IPS-20b (cell line): ENCODE data around the gene FBN1.

ENCODE experiments used
- H3K27ac ChIP-seq: one replicate; pipeline ENCODE4 v1.5.1; 2013; ENCODE audit warnings: low read length
- H3K27me3 ChIP-seq: 2 replicates; pipeline ENCODE4 v1.6.1; 2013; ENCODE audit warnings: mild to moderate bottlenecking, low read length, inconsistent platforms; ENCODE audit not compliant: insufficient read depth
- H3K36me3 ChIP-seq: 2 replicates; pipeline ENCODE4 v1.6.1; 2013; ENCODE audit warnings: low read depth, mild to moderate bottlenecking, inconsistent platforms, low read length, moderate library complexity; ENCODE audit not compliant: insufficient read depth
- H3K4me1 ChIP-seq: 2 replicates; pipeline ENCODE4 v1.6.1; 2013; ENCODE audit warnings: mild to moderate bottlenecking, control low read depth, inconsistent platforms, low read length, moderate library complexity; ENCODE audit not compliant: insufficient read depth
- H3K4me3 ChIP-seq: 2 replicates; pipeline ENCODE4 v1.5.1; 2013; ENCODE audit warnings: mild to moderate bottlenecking, low read length, inconsistent platforms
- H3K9ac ChIP-seq: 2 replicates; pipeline ENCODE4 v1.6.1; 2013; ENCODE audit warnings: low read depth, mild to moderate bottlenecking, inconsistent platforms, low read length, moderate library complexity
- H3K9me3 ChIP-seq: 2 replicates; pipeline ENCODE4 v1.6.1; 2013; ENCODE audit warnings: mild to moderate bottlenecking, low read depth, low read length, inconsistent platforms; ENCODE audit not compliant: insufficient read depth

Gene FBN1

DNA sequence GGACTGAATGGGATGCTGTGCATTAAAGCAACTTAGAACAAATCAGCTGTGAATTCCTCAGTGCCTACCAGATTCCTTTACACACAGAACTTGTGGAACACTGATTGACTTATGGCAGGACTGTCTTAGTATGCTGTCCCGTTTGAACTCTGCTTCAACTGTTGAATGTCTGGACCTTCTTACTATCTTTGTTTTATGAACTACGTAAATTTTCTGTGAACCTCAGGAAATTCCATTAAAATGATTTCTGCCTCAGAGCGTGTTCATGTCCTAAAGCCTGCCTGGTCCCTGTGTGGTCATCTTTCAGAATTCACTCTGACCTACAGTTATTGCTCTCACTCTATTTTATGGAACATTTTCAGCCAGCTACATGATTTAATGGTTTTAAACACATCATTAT is 29.4 kb upstream of the FBN1 start:
- Histone ChIP-seq H3K9me3 (no peaks in the 10 kb centered on the region), H3K9ac (no peak overlapping the region), H3K27me3 (no peaks in the 10 kb centered on the region), H3K36me3 (no peaks in the 10 kb centered on the region), H3K27ac (no peak overlapping the region), H3K4me3 (no peak overlapping the region), H3K4me1 (no peaks in the 10 kb centered on the region)

GRCh38 chr15:48672206-48672605 is 26.7 kb upstream of the FBN1 start:
- Histone ChIP-seq H3K36me3 (no peaks in the 10 kb centered on the region), H3K9me3 (no peaks in the 10 kb centered on the region), H3K27me3 (no peaks in the 10 kb centered on the region), H3K4me1 (no peaks in the 10 kb centered on the region), H3K9ac (no peak overlapping the region), H3K27ac (no peak overlapping the region), H3K4me3 (no peak overlapping the region)

DNA sequence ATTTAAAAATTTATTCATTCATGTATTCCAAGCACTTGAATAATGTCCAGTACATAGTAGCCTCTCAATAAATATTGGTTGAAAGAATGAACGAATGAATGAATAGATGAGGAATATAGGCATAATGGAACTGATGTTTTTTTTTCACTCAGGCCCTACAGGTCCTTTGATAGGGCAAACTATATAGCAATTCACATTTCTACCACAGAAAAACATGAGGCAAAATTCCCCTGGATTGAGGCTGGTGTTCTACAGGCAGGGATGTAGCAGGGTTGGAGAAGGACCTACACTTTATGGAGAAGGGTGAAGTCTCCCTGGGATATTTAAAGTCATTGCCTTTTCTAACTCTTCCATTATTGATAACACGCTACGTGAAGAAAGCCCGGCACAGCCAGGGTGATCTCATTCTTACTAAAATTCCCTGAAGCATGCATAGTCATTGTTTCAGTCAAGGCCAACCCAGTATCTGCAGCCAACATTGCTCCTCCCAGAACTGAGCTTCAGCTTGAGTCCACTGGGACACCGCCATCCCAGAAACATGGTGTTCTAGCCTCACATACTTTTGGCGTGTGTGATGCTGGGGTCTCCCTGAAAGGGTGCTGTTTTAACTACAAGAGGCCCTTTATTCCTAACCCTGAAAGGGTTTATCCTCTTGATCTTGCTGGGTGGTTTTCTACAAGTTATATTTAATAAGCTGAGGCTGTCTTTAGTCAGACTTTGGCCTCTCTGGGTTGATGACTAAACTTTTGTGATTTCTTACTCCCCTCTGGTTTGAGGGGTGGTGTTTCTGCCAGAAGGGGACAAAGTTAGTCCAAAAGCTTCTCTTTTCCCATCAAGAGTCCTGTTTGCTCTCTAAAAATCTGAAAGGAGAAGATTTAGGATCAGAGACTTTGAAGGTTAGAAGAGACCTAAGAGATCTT is 25.9 kb upstream of the FBN1 start:
- Histone ChIP-seq H3K9me3 (no peaks in the 10 kb centered on the region), H3K27ac (no peak overlapping the region), H3K27me3 (no peaks in the 10 kb centered on the region), H3K9ac (no peak overlapping the region), H3K4me3 (no peak overlapping the region), H3K4me1 (no peaks in the 10 kb centered on the region), H3K36me3 (no peaks in the 10 kb centered on the region)

GRCh38 chr15:48667701-48668100 is 22.2 kb upstream of the FBN1 start:
- Histone ChIP-seq H3K9ac (no peak overlapping the region), H3K4me3 (no peak overlapping the region), H3K9me3 (no peaks in the 10 kb centered on the region), H3K27ac (no peak overlapping the region), H3K4me1 (no peaks in the 10 kb centered on the region), H3K36me3 (no peaks in the 10 kb centered on the region), H3K27me3 (no peaks in the 10 kb centered on the region)

- Histone ChIP-seq H3K4me3 (no peak overlapping the region), H3K36me3 (no peaks in the 10 kb centered on the region), H3K4me1 (no peaks in the 10 kb centered on the region), H3K9me3 (no peaks in the 10 kb centered on the region), H3K9ac (no peak overlapping the region), H3K27ac (no peak overlapping the region), H3K27me3 (no peaks in the 10 kb centered on the region)
Measured at GRCh38 chr15:48664436-48664835, 18.9 kb upstream of the FBN1 start.

- no peaks in the 10 kb centered on the region for H3K36me3 ChIP-seq
- H3K4me1 ChIP-seq: no peaks in the 10 kb centered on the region
- no peak overlapping the region for H3K4me3 ChIP-seq
- H3K27me3 ChIP-seq: no peaks in the 10 kb centered on the region
- no peak overlapping the region for H3K9ac ChIP-seq
- no peaks in the 10 kb centered on the region for H3K9me3 ChIP-seq
- H3K27ac ChIP-seq: no peak overlapping the region
Measured at GRCh38 chr15:48657950-48658591, 12.6 kb upstream of the FBN1 start.

- Histone ChIP-seq H3K9ac (no peak overlapping the region), H3K27ac (no peak overlapping the region), H3K36me3 (no peaks in the 10 kb centered on the region), H3K9me3 (no peaks in the 10 kb centered on the region), H3K27me3 (no peaks in the 10 kb centered on the region), H3K4me3 (no peak overlapping the region), H3K4me1 (no peaks in the 10 kb centered on the region)
Measured at GRCh38 chr15:48654801-48655200, 9.3 kb upstream of the FBN1 start.

DNA sequence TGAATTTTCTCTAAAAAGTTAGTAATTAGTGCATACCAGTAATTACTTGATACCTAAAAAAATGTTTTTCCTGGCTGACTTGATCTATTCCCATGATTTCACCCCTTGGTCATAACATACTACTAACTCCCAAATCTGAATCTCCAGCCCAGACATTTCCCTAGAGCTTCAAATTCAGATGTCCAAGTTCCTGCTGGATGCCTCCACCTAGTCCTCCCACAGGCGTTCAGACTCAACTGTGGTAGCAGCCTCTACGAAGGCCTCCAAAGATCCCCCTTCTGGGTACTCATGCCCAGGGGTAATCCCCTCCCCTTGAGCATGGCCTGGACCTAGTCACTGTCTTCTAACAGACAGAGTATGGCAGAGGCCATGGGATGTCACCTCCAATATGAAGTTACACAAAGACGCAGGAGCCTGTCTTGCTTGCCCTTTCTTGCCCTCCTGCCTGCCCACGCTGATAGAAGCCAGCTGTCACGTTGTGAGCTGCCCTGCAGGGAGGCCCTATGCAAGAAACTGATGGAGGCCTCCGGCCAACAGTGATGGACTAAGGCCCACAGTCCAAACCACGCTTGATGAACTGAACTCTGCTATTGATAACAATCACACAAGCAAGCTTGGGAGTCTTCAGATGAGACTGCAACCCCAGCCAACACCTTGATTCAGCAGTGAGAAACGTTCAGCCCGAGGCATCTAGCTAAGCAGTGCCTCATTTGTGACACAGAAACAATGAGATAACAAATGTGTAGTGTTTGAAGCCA is 8.6 kb upstream of the FBN1 start:
- H3K4me1 ChIP-seq: no peaks in the 10 kb centered on the region
- H3K27ac ChIP-seq: no peak overlapping the region
- no peak overlapping the region for H3K9ac ChIP-seq
- H3K9me3 ChIP-seq: no peaks in the 10 kb centered on the region
- H3K27me3 ChIP-seq: no peaks in the 10 kb centered on the region
- H3K36me3 ChIP-seq: no peaks in the 10 kb centered on the region
- H3K4me3 ChIP-seq: no peak overlapping the region

GRCh38 chr15:48653216-48653615 is 7.7 kb upstream of the FBN1 start:
- H3K4me1 ChIP-seq: no peaks in the 10 kb centered on the region
- H3K4me3 ChIP-seq: no peak overlapping the region
- no peaks in the 10 kb centered on the region for H3K9me3 ChIP-seq
- no peak overlapping the region for H3K27ac ChIP-seq
- H3K9ac ChIP-seq: no peak overlapping the region
- H3K36me3 ChIP-seq: no peaks in the 10 kb centered on the region
- H3K27me3 ChIP-seq: peaks cover under 1% of the 10 kb centered on the region; the same call in 1 of the 2 replicates

DNA sequence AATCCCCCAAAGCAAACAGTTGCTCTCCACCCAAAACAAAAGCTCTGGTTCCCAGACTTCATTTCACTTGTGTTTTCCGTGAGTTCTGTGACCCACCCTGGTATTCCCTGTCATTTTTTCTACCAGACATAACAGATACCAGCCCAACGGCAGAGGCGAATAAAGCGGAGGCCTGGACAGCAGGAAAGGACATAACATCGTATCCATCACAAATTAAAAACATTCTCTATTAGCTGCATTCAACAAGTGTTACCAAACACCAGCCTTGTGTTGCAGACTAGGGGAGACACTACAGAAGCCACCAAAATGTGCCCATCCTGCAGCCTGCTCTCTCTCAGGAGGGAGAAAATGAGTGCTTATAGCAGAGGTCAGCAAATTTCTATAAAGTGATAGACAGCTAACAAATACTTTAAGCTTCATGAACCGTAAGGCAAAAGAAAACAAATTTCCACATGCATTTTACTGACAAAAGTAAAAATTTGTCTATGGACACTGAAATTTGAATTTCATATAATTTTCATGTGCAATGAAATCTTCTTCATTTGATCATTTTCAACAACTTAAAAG is 7.1 kb upstream of the FBN1 start:
- no peaks in the 10 kb centered on the region for H3K9me3 ChIP-seq
- no peaks in the 10 kb centered on the region for H3K36me3 ChIP-seq
- no peaks in the 10 kb centered on the region for H3K4me1 ChIP-seq
- H3K27ac ChIP-seq: no peak overlapping the region
- no peak overlapping the region for H3K9ac ChIP-seq
- peaks cover 6% of the 10 kb centered on the region; the same call in 1 of the 2 replicates for H3K27me3 ChIP-seq
- no peak overlapping the region for H3K4me3 ChIP-seq

- Histone ChIP-seq H3K4me1 (no peaks in the 10 kb centered on the region), H3K36me3 (no peaks in the 10 kb centered on the region), H3K9ac (no peak overlapping the region), H3K4me3 (no peak overlapping the region), H3K27ac (no peak overlapping the region), H3K27me3 (peaks cover 23% of the 10 kb centered on the region), H3K9me3 (no peaks in the 10 kb centered on the region)
Measured at GRCh38 chr15:48650931-48651330, 5.4 kb upstream of the FBN1 start.
